CD4-positive, CD25-positive, alpha-beta regulatory T cell (primary cell): ENCODE data around the gene MIEF1. TPM values are rescaled to one million over a fixed set of nuclear protein-coding genes. Genes with fewer than 3 reads are reported as not detected.

Experiments used
- ATAC-seq, 2 donors: fragments of 150-1000 bp; cut with Tn5 transposase; one replicate each; pipeline ENCODE4 v1.10.0; 2021; ENCODE audit warnings: low read depth in 2 of 2, moderate number of reproducible peaks in 2 of 2, moderate library complexity in 1 of 2
- DNase-seq, 3 donors: peaks; one replicate each; pipeline versions ENCODE4 v3.0.0 to v3.0.0-alpha.2; 2012 to 2022; ENCODE audit warnings: mixed read lengths in 1 of 3
- H3K27ac ChIP-seq: one replicate; pipeline ENCODE4 v1.7.0; 2013; ENCODE audit warnings: mild to moderate bottlenecking, low read length; ENCODE audit not compliant: insufficient read depth, poor library complexity, severe bottlenecking
- H3K27me3 ChIP-seq: one replicate; pipeline ENCODE4 v1.7.0; 2013; ENCODE audit warnings: low read length; ENCODE audit not compliant: control insufficient read depth, insufficient read depth
- H3K36me3 ChIP-seq: one replicate; pipeline ENCODE4 v1.7.0; 2013; ENCODE audit warnings: mild to moderate bottlenecking, low read length, moderate library complexity; ENCODE audit not compliant: control insufficient read depth, insufficient read depth
- H3K4me1 ChIP-seq: 2 replicates; pipeline ENCODE4 v1.7.0; 2013; ENCODE audit warnings: mild to moderate bottlenecking, low read length; ENCODE audit not compliant: insufficient read depth, control insufficient read depth, poor library complexity, severe bottlenecking
- H3K4me3 ChIP-seq: one replicate; pipeline ENCODE4 v1.7.0; 2013; ENCODE audit warnings: low read depth, mild to moderate bottlenecking, low read length, moderate library complexity
- H3K9me3 ChIP-seq, 2 experiments: 1 replicate in 1 of 2; 2 replicates in 1 of 2; pipeline ENCODE4 v1.7.0; 2013; ENCODE audit warnings: low read length in 2 of 2, mild to moderate bottlenecking in 1 of 2, moderate library complexity in 1 of 2; ENCODE audit not compliant: control insufficient read depth in 2 of 2
- H3K27ac Mint-ChIP-seq, 3 donors: one replicate each; pipeline ENCODE4 v1.8.0; 2020 to 2022; ENCODE audit warnings: mild to moderate bottlenecking in 3 of 3, mixed read lengths in 3 of 3, moderate library complexity in 2 of 3
- H3K27me3 Mint-ChIP-seq: one replicate; pipeline ENCODE4 v1.8.0; 2022; ENCODE audit warnings: mild to moderate bottlenecking, mixed read lengths
- H3K36me3 Mint-ChIP-seq: one replicate; pipeline ENCODE4 v1.8.0; 2020; ENCODE audit warnings: mixed read lengths
- H3K4me1 Mint-ChIP-seq, 4 donors: one replicate each; pipeline ENCODE4 v1.8.0; 2020 to 2022; ENCODE audit warnings: mixed read lengths in 4 of 4, mild to moderate bottlenecking in 1 of 4
- H3K4me3 Mint-ChIP-seq, 4 donors: one replicate each; pipeline ENCODE4 v1.8.0; 2020 to 2022; ENCODE audit warnings: mild to moderate bottlenecking in 4 of 4, mixed read lengths in 4 of 4, moderate library complexity in 3 of 4
- H3K9me3 Mint-ChIP-seq, 7 donors: one replicate each; pipeline ENCODE4 v1.8.0; 2020 to 2022; ENCODE audit warnings: mixed read lengths in 7 of 7, mild to moderate bottlenecking in 3 of 7, moderate library complexity in 2 of 7
- polyA plus RNA-seq, 4 donors: library from polyadenylated mRNA; unstranded; fragments of 300-500 nt; fragmentation: Illumina TruSeq; gene quantifications; one replicate each; pipeline ENCODE4 v1.2.3, GENCODE V29; 2021
- total RNA-seq: library from RNA; stranded (reverse); gene quantifications from one replicate; pipeline ENCODE4 v1.2.3, GENCODE V29; 2022

Gene MIEF1
- total and polyA plus RNA-seq, 5 donors from 2014 or later, result 16.0 to 39.8 (median 28.9) TPM

GRCh38 chr22:39556970-39557841 is 55.1 kb downstream of the MIEF1 start:
- Mint-ChIP-seq H3K27ac (no peak overlapping the region), H3K36me3 (no peaks in the 10 kb centered on the region), H3K27me3 (peaks cover 66% of the 10 kb centered on the region), H3K4me3 (peak overlapping the region in 3 of 4 donors; percentile 68 to 81 (median 70)), H3K9me3 (peaks cover 0 to 2% (median 0%) of the 10 kb centered on the region in 7 donors), H3K4me1 (peaks cover 0 to 8% (median 0%) of the 10 kb centered on the region in 4 donors)
- Histone ChIP-seq H3K4me3 (no peak overlapping the region), H3K4me1 (peaks cover 5% of the 10 kb centered on the region), H3K27ac (no peak overlapping the region), H3K27me3 (peaks cover 13% of the 10 kb centered on the region), H3K36me3 (no peaks in the 10 kb centered on the region), H3K9me3 (no peaks in the 10 kb centered on the region)
- DNase-seq (peak in 2 of 3 donors; percentile 36 to 52), ATAC-seq (peak; percentile 64 to 72)

GRCh38 chr22:39558254-39558727 is 56.2 kb downstream of the MIEF1 start:
- no peak overlapping the region for H3K27ac Mint-ChIP-seq
- H3K36me3 Mint-ChIP-seq, result no peaks in the 10 kb centered on the region
- no peak for ATAC-seq
- H3K4me1 Mint-ChIP-seq, result peaks cover 0 to 8% (median 0%) of the 10 kb centered on the region in 4 donors
- Histone ChIP-seq H3K9me3 (no peaks in the 10 kb centered on the region), H3K4me1 (peaks cover 5% of the 10 kb centered on the region), H3K36me3 (no peaks in the 10 kb centered on the region), H3K27me3 (peaks cover 13% of the 10 kb centered on the region), H3K27ac (no peak overlapping the region), H3K4me3 (no peak overlapping the region)
- peak overlapping the region in 2 of 4 donors; percentile 58 to 83 for H3K4me3 Mint-ChIP-seq
- H3K27me3 Mint-ChIP-seq, result peaks cover 57% of the 10 kb centered on the region
- no peak for DNase-seq
- peaks cover 0 to 2% (median 0%) of the 10 kb centered on the region in 7 donors for H3K9me3 Mint-ChIP-seq

GRCh38 chr22:39558950-39559349 is 56.9 kb downstream of the MIEF1 start:
- Histone ChIP-seq H3K9me3 (no peaks in the 10 kb centered on the region), H3K27ac (no peak overlapping the region), H3K4me1 (peaks cover 5% of the 10 kb centered on the region), H3K27me3 (peaks cover 13% of the 10 kb centered on the region), H3K4me3 (no peak overlapping the region), H3K36me3 (no peaks in the 10 kb centered on the region)
- Mint-ChIP-seq H3K27ac (no peak overlapping the region), H3K4me1 (peaks cover 0 to 8% (median 0%) of the 10 kb centered on the region in 4 donors), H3K36me3 (no peaks in the 10 kb centered on the region), H3K27me3 (peaks cover 52% of the 10 kb centered on the region), H3K4me3 (peak overlapping the region in 1 of 4 donors; percentile 48), H3K9me3 (peaks cover 0 to 2% (median 0%) of the 10 kb centered on the region in 7 donors)
- ATAC-seq, result no peak
- no peak for DNase-seq

DNA sequence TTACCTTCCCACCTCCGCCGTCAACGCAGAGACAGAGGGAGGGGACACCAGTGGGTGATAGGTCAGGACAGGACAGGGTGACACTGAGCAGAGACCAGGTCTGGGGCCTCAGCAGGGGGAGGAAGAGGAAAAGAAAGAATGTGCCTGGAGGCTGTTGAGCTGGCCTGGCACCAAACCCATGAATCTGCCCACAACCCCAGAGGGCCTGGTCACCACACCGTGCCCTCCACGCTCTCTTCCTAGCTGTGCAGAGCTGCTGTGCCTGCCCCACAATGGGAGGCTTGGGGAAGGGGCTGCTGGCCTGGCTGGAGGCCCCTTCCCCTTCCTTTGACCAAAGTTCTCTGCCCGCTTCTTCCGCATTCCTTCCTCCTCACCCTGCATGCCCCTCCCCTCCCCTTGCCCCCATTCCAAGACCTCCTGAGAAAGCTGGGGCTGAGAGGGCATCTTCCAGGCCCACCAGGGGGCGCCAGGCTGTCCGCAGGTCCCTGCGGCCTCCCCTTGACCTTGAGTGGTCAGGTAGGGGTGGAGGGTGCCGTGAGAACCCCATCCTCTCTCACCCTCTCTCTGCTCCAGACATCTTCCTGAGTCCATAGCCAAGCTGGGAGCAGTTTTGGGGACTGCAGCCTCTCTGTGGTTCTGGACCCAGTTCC is 57.5 kb downstream of the MIEF1 start:
- no peak overlapping the region for H3K4me3 ChIP-seq
- DNase-seq (no peak), ATAC-seq (no peak)
- H3K27ac ChIP-seq, result no peak overlapping the region
- H3K27me3 ChIP-seq, result peaks cover 13% of the 10 kb centered on the region
- H3K9me3 ChIP-seq, result no peaks in the 10 kb centered on the region
- H3K27me3 Mint-ChIP-seq, result peaks cover 45% of the 10 kb centered on the region
- H3K4me1 ChIP-seq, result peaks cover 5% of the 10 kb centered on the region
- H3K9me3 Mint-ChIP-seq, result peaks cover 0 to 2% (median 0%) of the 10 kb centered on the region in 7 donors
- H3K27ac Mint-ChIP-seq, result no peak overlapping the region
- H3K36me3 Mint-ChIP-seq, result no peaks in the 10 kb centered on the region
- no peak overlapping the region for H3K4me3 Mint-ChIP-seq
- H3K36me3 ChIP-seq, result no peaks in the 10 kb centered on the region
- peaks cover 0 to 8% (median 0%) of the 10 kb centered on the region in 4 donors for H3K4me1 Mint-ChIP-seq

DNA sequence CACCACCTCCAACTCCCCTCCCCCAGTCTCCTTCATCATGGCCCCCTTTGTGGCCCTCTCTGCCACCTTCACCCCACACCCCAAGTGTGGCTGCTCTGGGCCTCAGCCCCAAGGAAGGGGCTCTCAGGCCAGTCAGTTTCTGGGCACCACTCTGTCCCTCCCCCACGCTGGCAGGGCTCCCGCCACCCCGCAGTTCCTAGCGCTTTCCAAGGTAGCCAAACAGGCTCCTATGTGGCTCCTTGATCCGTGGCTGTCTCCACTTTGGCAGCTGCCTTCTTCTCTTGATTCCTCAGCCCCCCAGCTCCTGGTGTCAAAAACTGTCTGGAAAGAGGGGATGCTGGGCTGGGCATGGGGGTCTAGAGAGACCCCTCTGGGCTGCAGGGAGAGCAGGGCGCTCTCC is 58.0 kb downstream of the MIEF1 start:
- H3K4me3 ChIP-seq, result no peak overlapping the region
- Mint-ChIP-seq H3K4me3 (no peak overlapping the region), H3K9me3 (peaks cover 0 to 2% (median 0%) of the 10 kb centered on the region in 7 donors), H3K27me3 (peaks cover 44% of the 10 kb centered on the region), H3K36me3 (no peaks in the 10 kb centered on the region), H3K27ac (peak overlapping the region in 1 of 3 donors; percentile 39), H3K4me1 (peaks cover 0 to 8% (median 0%) of the 10 kb centered on the region in 4 donors)
- peaks cover 13% of the 10 kb centered on the region for H3K27me3 ChIP-seq
- peaks cover 5% of the 10 kb centered on the region for H3K4me1 ChIP-seq
- no peak overlapping the region for H3K27ac ChIP-seq
- no peaks in the 10 kb centered on the region for H3K36me3 ChIP-seq
- DNase-seq, result no peak
- ATAC-seq, result no peak
- H3K9me3 ChIP-seq, result no peaks in the 10 kb centered on the region

GRCh38 chr22:39562839-39563489 is 60.9 kb downstream of the MIEF1 start:
- Histone ChIP-seq H3K27ac (no peak overlapping the region), H3K4me1 (peaks cover 16% of the 10 kb centered on the region), H3K9me3 (no peaks in the 10 kb centered on the region), H3K27me3 (no peaks in the 10 kb centered on the region), H3K36me3 (no peaks in the 10 kb centered on the region), H3K4me3 (no peak overlapping the region)
- peaks cover 0 to 22% (median 7%) of the 10 kb centered on the region in 4 donors for H3K4me1 Mint-ChIP-seq
- H3K9me3 Mint-ChIP-seq, result peaks cover 0 to 3% (median 0%) of the 10 kb centered on the region in 7 donors
- DNase-seq (no peak), ATAC-seq (no peak)
- no peak overlapping the region for H3K4me3 Mint-ChIP-seq
- no peak overlapping the region for H3K27ac Mint-ChIP-seq
- peaks cover 25% of the 10 kb centered on the region for H3K27me3 Mint-ChIP-seq
- no peaks in the 10 kb centered on the region for H3K36me3 Mint-ChIP-seq

DNA sequence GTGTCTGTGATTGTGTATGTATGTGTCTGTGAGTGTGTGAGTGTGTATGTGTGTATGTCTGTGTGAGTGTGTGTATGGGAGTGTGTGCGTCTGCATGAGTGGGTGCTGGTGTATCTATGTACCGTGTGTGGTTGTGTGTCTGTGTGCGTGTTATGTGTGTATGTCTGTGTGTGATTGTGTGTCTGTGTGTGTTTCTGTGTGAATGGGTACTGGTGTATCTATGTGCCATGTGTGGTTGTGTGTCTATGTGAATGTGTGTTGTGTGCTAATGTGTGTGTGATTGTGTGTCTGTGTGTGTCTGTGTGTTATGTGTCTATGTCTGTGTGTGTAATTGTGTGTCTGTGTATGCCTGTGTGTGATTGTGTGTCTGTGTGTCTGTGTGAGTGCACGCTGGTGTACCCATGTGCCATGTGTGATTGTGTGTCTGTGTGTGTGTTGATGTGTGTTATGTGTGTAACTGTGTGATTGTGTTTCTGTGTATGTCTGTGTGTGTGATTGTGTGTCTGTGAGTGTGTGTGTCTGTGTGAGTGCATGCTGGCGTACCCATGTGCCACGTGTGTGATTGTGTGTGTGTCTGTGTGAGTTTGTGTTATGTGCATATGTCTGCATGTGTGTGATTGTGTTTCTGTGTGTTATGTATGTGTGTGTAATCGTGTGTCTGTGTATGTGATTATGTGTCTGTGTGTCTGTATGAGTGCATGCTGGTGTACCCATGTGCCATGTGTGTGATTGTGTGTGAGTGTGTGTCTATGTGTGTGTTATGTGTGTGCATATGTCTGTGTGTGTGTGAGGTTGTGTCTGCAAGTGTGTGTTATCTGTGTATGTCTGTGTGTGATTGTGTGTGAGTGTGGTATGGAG is 61.7 kb downstream of the MIEF1 start:
- Mint-ChIP-seq H3K27ac (no peak overlapping the region), H3K4me3 (no peak overlapping the region), H3K27me3 (peaks cover 21% of the 10 kb centered on the region), H3K36me3 (no peaks in the 10 kb centered on the region), H3K4me1 (peaks cover 0 to 24% (median 8%) of the 10 kb centered on the region in 4 donors), H3K9me3 (peaks cover 0 to 3% (median 0%) of the 10 kb centered on the region in 7 donors)
- no peak overlapping the region for H3K27ac ChIP-seq
- H3K36me3 ChIP-seq, result no peaks in the 10 kb centered on the region
- peaks cover 13% of the 10 kb centered on the region for H3K4me1 ChIP-seq
- no peak for DNase-seq
- H3K4me3 ChIP-seq, result no peak overlapping the region
- no peaks in the 10 kb centered on the region for H3K27me3 ChIP-seq
- H3K9me3 ChIP-seq, result no peaks in the 10 kb centered on the region
- no peak for ATAC-seq
